Measurements from ENCODE around the gene CD99L2. TPM values are rescaled to one million over a fixed set of nuclear protein-coding genes. Genes with fewer than 3 reads are reported as not detected.

CD99L2 gene
- polyA plus RNA-seq, 3 donors = 13.1 to 18.4 (median 16.7) TPM

GRCh38 chrX:150864127-150864526, 34.3 kb downstream of the CD99L2 start:
- peaks cover 0 to 2% (median 0%) of the 10 kb centered on the region in 3 donors for H3K27me3 Mint-ChIP-seq (ENCODE audit: low read depth in 3 of 3)
- H3K27me3 ChIP-seq (ENCODE audit: control insufficient read depth in 2 of 2, insufficient read depth in 2 of 2, low read length in 2 of 2) = no peaks in the 10 kb centered on the region
- no peak overlapping the region for H3K4me3 ChIP-seq (replicated peaks in 1 of 3; ENCODE audit: low read depth in 2 of 3, low read length in 3 of 3)
- TF ChIP-seq CTCF (IDR thresholded peaks at IDR 0.05) = no peak
- no peak overlapping the region for H3K4me3 Mint-ChIP-seq
- H3K36me3 ChIP-seq (replicated peaks in 1 of 2; ENCODE audit: control insufficient read depth in 1 of 2, insufficient read depth in 2 of 2, low read length in 2 of 2) = no peaks in the 10 kb centered on the region
- H3K9ac ChIP-seq (ENCODE audit: insufficient read depth, low read length, poor library complexity, severe bottlenecking) = no peak overlapping the region
- peaks cover 0 to 6% (median 0%) of the 10 kb centered on the region in 7 donors for H3K9me3 Mint-ChIP-seq
- no CpG with 5 or more reads among the region's 3 CpGs for WGBS (ENCODE audit: insufficient coverage)
- intact Hi-C loops (cut with micrococcal nuclease) = no loop called here
- no peak overlapping the region for H3K4me2 ChIP-seq (replicated peaks; ENCODE audit: extremely low read depth, low read length, poor library complexity, severe bottlenecking)
- peaks cover 4 to 13% of the 10 kb centered on the region in 2 donors for H3K36me3 Mint-ChIP-seq
- H3K9me3 ChIP-seq (replicated peaks in 1 of 2; ENCODE audit: control insufficient read depth in 1 of 2, insufficient read depth in 1 of 2, low read length in 2 of 2) = no peaks in the 10 kb centered on the region
- no peak overlapping the region for H3K27ac Mint-ChIP-seq
- no peak for DNase-seq
- no peaks in the 10 kb centered on the region for H4K20me1 ChIP-seq (ENCODE audit: insufficient read depth, low read length)
- H3K4me1 ChIP-seq (ENCODE audit: control insufficient read depth in 1 of 2, insufficient read depth in 2 of 2, low read length in 2 of 2) = no peaks in the 10 kb centered on the region
- H2AFZ ChIP-seq (ENCODE audit: insufficient read depth, low read depth, low read length, poor library complexity, severe bottlenecking) = no peak overlapping the region
- no peaks in the 10 kb centered on the region for H3K4me1 Mint-ChIP-seq
- H3K79me2 ChIP-seq (ENCODE audit: insufficient read depth, low read length) = no peaks in the 10 kb centered on the region
- no peak overlapping the region for H3K27ac ChIP-seq (ENCODE audit: low read depth in 1 of 2, low read length in 2 of 2)

GRCh38 chrX:150863191-150863590, 35.3 kb downstream of the CD99L2 start:
- no peak overlapping the region for H3K4me3 Mint-ChIP-seq
- no peaks in the 10 kb centered on the region for H3K4me1 ChIP-seq (ENCODE audit: control insufficient read depth in 1 of 2, insufficient read depth in 2 of 2, low read length in 2 of 2)
- H3K27me3 Mint-ChIP-seq (ENCODE audit: low read depth in 3 of 3) = no peaks in the 10 kb centered on the region
- H3K27me3 ChIP-seq (ENCODE audit: control insufficient read depth in 2 of 2, insufficient read depth in 2 of 2, low read length in 2 of 2) = no peaks in the 10 kb centered on the region
- H3K4me2 ChIP-seq (replicated peaks; ENCODE audit: extremely low read depth, low read length, poor library complexity, severe bottlenecking) = no peak overlapping the region
- no peaks in the 10 kb centered on the region for H3K79me2 ChIP-seq (ENCODE audit: insufficient read depth, low read length)
- intact Hi-C loops (cut with micrococcal nuclease) = no loop called here
- no peak overlapping the region for H3K27ac Mint-ChIP-seq
- no peaks in the 10 kb centered on the region for H3K9me3 ChIP-seq (replicated peaks in 1 of 2; ENCODE audit: control insufficient read depth in 1 of 2, insufficient read depth in 1 of 2, low read length in 2 of 2)
- peaks cover 0 to 8% (median 2%) of the 10 kb centered on the region in 7 donors for H3K9me3 Mint-ChIP-seq
- no peak for TF ChIP-seq CTCF (IDR thresholded peaks at IDR 0.05)
- H3K4me3 ChIP-seq (replicated peaks in 1 of 3; ENCODE audit: low read depth in 2 of 3, low read length in 3 of 3) = no peak overlapping the region
- peaks cover 4 to 13% of the 10 kb centered on the region in 2 donors for H3K36me3 Mint-ChIP-seq
- H3K36me3 ChIP-seq (replicated peaks in 1 of 2; ENCODE audit: control insufficient read depth in 1 of 2, insufficient read depth in 2 of 2, low read length in 2 of 2) = no peaks in the 10 kb centered on the region
- DNase-seq = no peak
- no peak overlapping the region for H3K27ac ChIP-seq (ENCODE audit: low read depth in 1 of 2, low read length in 2 of 2)
- H4K20me1 ChIP-seq (ENCODE audit: insufficient read depth, low read length) = no peaks in the 10 kb centered on the region
- no peak overlapping the region for H2AFZ ChIP-seq (ENCODE audit: insufficient read depth, low read depth, low read length, poor library complexity, severe bottlenecking)
- H3K9ac ChIP-seq (ENCODE audit: insufficient read depth, low read length, poor library complexity, severe bottlenecking) = no peak overlapping the region
- no peaks in the 10 kb centered on the region for H3K4me1 Mint-ChIP-seq
